HG03139 (cell line): ENCODE measurements around the gene STK36.

Experiments used
- ATAC-seq: cut with Tn5 transposase; IDR thresholded peaks from one replicate; pipeline ENCODE4 v1.9.1; 2021; ENCODE audit not compliant: unreplicated experiment

The STK36 gene

DNA sequence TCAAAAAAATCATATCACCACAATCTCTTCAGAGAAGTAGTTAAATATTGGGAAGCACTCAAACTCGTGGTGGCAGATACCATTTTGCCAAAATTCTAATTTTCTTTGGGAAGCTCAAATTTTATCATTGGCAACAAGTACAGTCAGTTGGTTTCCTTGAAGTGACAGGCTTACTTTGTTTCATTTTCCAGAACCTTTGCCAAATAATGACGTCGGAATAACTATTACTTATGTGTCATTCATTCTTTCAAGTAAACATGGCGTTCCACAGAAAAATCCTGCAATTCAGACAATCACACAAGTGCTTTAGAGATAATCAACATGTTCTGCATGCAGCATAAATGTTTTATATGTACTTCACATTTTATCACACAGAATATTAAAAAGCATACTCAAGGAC lies 44.2 kb downstream of the STK36 start:
- ATAC-seq = no peak

DNA sequence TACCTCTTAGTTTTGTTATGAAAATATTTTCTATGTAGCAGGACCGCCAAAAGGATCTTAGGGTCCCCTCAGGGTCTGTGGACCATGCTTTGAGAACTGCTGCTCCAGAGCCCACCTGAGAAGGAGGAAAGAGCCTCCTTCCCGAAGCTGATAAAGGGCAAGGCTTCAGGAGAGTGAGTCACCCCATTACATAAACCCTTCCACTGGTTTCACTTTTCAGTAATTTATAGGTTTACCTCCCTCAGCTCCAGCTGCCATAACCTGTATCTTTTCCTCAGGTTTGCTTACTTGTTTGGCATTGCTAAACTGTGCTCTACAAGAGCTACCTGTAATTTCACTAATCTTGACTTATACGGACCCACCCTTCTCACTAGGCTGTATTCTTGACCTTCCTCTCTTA lies 45.4 kb downstream of the STK36 start:
- no peak for ATAC-seq

GRCh38 chr2:218718058-218718457 lies 46.2 kb downstream of the STK36 start:
- ATAC-seq = no peak

- no peak for ATAC-seq
Measured at GRCh38 chr2:218719457-218719856, 47.6 kb downstream of the STK36 start.

DNA sequence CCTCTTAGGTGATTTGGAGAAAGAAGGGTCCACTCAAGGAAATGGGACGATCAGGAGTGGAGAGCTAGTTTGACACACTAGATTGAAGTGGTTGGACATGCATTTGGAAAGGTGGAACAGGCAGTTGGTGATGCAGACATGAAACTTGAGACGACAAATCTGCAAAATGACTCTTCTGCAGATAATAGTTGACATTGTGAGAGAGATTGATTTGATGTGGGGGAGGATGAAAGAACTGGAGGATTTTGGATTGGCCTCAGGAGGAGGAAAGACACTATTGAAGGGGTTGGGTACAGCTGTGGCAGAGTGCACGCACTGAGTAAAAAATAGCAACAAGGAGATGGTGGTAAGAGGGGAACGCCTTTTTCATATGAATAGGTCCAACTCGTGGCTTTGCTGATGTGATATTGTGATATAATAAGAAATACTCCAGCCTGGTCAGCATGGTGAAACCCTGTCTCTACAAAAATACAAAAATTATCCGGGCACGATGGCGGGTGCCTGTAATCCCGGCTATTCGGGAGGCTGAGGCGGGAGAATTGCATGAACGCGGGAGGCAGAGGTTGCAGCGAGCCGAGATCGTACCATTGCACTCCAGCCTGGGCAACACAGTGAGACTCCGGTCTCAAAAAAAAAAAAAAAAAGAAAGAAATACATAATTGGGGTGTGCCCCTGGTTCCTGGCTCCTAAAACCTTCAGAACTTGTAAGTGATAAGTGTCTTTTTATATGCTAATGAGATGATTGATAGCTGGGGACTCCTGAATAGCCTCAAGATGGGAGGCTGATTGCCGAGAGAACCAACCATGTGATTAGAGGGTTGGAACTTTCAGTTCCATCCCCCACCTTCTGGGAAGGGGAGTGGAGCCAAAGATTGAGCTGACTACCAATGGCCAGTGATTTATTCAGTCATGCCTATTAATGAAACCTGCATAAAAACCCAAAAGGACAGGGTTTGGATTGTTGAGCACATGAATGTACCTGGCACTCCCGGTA lies 48.5 kb downstream of the STK36 start:
- ATAC-seq = no peak

DNA sequence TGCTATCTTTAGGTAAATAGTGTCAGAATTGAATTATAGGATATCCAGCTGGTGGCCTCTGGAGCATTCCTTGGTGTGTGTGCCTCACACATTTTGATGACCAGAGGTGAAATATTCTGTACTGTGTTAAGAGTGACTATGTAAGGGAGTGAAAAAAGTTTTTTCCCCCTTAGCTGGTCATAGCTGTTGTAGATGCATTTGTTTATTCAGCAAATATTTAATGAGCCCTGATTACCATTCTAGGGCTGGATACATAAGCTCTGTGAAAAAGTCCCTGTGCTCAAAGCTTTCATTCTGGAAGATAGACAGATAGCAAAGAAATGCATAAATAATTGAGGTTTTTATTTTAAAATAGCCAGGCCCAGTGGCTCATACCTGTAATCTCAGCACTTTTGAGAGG lies 49.6 kb downstream of the STK36 start:
- no peak for ATAC-seq

DNA sequence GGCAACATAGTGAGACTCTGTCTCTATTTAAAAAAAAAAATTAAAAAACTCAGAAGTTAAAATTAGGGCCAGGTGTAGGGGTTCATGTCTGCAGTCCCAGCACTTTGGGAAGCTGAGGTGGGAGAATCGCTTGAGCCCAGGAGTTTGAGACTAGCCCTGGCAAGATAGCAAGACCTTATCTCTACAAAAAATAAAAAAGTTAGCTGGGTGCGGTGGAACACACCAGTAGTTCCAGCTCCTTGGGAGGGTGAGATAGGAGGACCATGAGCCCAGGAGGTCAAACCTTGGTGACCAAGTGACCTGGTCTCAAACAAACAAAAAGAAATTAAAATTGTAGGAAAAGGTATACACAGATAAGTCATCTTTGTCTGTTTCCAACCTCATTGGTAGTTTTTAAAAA lies 50.0 kb downstream of the STK36 start:
- no peak for ATAC-seq

DNA sequence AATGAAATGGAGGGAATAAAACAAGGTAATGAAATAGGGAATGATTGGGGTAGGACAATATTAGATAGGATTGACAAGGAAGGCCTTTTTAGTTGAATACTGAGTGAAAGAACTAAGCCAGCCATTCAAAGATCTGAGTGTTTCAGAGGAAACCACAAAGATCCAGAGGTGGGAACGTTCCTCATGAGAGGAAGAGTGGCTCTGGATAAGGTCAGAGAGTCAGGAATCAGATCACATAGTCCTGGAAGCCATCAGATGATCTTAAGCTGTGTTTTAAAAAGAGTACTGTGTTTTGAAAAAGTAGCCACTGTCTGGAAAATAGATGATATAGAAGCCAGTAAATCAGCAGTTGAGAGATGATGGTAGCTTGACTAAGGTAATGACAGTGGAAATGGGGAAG lies 50.5 kb downstream of the STK36 start:
- no peak for ATAC-seq

- ATAC-seq = no peak
Measured at GRCh38 chr2:218722876-218723785, 51.2 kb downstream of the STK36 start.

- ATAC-seq = no peak
Measured at GRCh38 chr2:218726004-218726574, 54.2 kb downstream of the STK36 start.

DNA sequence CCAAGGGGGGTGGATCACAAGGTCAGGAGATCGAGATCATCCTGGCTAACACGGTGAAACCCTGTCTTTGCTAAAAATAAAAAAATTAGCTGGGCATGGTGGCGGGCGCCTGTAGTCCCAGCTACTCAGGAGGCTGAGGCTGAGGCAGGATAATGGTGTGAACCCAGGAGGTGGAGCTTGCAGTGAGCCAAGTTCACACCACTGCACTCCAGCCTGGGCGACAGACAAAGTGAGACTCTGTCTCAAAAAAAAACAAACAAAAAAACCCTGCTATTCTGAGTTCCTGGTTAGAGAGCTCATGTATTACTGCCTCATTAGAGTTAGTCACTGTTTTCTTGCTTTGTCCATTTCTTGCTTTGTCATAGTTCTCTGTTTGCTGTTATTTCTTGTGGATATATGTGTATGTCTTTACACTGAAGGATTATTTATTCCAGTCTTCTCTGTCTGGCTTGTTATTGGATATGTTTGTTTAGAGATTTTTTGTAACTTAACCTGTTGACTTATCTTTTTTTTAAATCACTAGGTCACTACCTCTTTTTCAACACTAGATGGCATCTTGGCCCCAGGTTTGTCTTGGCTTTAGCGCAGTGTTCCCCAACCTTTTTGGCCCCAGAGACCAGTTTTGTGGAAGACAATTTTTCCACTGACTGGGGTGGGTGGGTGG lies 55.7 kb downstream of the STK36 start:
- no peak for ATAC-seq

DNA sequence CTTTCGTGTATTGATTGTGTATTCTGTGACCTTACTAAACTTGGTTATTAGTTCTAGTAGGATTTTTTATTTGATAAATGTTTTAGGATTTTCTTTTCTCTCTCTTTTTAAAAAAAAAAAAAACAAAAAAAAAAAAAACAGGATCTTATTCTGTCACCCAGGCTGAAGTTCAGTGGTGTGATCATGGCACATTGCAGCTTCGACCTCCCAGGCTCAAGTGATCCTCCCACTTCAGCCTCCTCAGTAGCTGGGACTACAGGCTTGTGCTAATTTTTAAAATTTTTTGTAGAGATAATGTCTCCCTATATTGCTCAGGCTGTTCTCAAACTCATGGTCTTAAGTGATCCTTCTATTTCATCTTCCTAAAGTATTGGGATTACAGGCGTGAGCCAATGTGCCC lies 57.8 kb downstream of the STK36 start:
- no peak for ATAC-seq

GRCh38 chr2:218732052-218732760 lies 60.3 kb downstream of the STK36 start:
- no peak for ATAC-seq

DNA sequence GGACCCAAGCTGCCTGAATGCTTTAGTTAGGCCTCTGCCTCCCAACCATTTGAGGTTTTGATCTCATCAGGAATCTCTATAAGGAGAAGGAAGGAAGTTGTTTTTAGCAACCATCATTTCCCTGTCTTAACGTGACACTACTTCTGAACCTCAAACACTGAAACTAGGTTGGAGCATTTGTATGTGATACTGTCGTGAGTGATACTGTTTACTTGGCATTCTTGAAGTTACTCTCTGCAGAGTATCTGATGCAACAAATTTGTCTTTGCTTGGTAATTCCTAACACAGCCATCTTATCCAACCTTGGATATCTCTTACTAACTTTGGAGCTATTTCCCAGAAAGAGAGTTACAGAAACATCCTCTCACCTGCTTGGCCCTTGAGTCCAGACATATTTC lies 60.9 kb downstream of the STK36 start:
- no peak for ATAC-seq

- ATAC-seq = no peak
Measured at GRCh38 chr2:218733171-218734021, 61.5 kb downstream of the STK36 start.

GRCh38 chr2:218734190-218734975 lies 62.5 kb downstream of the STK36 start:
- ATAC-seq = no peak

DNA sequence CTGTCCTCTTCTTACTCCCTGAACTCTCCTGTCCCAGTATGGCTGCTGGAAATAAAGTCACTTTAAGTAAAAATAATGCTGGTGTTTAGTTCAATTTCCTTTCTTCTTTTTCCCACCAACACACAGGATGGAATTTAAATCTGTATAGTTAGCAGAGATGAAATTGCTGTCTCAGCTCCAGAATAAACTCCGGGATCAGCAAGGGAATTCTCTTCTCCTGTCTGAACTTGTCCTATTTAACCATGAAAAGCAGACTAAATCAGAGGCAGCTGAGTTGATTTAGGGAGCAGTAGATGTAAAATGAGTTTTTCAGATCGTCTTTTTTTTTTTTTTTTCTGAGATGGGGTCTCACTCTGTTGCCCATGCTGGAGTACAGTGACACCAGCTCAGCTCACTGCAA lies 64.6 kb downstream of the STK36 start:
- ATAC-seq = no peak

GRCh38 chr2:218743068-218743467 lies 71.2 kb downstream of the STK36 start:
- ATAC-seq = no peak

- no peak for ATAC-seq
Measured at GRCh38 chr2:218744615-218745014, 72.7 kb downstream of the STK36 start.
